DMS114 treated with DMSO at 0.1 percent for 48 hours (cell line): ENCODE data around the gene FOXP2.

Source experiments
- DNase-seq: peaks from one replicate; lab custom pipeline; 2025; ENCODE audit not compliant: unreplicated experiment; lab: John Stamatoyannopoulos, UW

Gene FOXP2

GRCh38 chr7:114650491-114650890, 235.9 kb downstream of the FOXP2 start:
- no peak for DNase-seq

GRCh38 chr7:114652041-114652440, 237.4 kb downstream of the FOXP2 start:
- DNase-seq, result no peak

DNA sequence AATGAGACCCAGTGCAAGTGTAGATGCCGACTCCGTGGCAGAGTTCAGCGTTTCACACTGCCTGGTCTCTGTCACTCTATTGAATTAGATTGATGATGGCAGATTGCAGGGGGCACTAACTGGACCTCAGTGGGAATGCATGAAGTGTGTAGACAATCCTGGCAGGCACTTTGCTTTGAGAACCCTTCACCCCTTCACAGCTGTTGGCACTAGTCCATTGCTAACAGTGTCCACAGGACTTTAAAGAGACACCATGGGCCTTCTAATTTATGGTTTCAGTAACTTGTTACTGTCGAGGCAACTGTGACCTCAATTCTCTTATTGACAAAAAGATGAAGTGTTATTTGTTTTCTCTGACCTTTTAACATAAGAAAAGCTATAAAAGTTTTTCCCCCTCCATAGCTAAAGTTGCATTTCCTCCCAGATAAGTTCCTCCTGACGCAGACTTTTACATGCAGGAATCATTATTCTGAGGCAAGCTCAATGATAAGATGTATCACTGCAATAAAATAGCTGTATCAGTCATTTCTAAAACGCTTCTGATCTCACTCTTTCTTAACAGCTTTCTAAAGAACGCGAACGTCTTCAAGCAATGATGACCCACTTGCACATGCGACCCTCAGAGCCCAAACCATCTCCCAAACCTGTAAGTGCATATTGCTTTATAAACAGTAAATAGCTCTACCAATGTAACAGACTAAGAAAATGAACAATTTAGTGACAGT, 238.9 kb downstream of the FOXP2 start:
- DNase-seq, result no peak

GRCh38 chr7:114656466-114656865, 241.9 kb downstream of the FOXP2 start:
- DNase-seq, result no peak

- DNase-seq, result no peak
Observed at GRCh38 chr7:114657279-114657678, 242.7 kb downstream of the FOXP2 start.

DNA sequence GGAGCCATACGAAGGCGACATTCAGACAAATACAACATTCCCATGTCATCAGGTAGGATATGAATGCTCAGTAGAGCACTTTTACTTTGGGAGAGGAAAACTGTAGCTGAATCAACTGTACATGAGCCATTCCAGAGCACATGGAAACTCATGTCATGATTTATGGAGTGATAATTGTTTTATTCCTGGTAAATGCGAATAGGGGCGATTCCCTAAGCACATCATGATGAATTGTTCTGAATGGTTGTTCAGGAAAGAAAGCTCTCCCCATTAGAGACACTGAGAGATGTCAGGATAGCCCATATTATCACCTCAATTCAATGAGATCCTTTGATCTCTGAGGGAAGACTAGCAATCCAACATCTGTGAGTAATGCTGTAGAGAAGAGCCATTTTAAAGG, 243.6 kb downstream of the FOXP2 start:
- DNase-seq, result no peak

DNA sequence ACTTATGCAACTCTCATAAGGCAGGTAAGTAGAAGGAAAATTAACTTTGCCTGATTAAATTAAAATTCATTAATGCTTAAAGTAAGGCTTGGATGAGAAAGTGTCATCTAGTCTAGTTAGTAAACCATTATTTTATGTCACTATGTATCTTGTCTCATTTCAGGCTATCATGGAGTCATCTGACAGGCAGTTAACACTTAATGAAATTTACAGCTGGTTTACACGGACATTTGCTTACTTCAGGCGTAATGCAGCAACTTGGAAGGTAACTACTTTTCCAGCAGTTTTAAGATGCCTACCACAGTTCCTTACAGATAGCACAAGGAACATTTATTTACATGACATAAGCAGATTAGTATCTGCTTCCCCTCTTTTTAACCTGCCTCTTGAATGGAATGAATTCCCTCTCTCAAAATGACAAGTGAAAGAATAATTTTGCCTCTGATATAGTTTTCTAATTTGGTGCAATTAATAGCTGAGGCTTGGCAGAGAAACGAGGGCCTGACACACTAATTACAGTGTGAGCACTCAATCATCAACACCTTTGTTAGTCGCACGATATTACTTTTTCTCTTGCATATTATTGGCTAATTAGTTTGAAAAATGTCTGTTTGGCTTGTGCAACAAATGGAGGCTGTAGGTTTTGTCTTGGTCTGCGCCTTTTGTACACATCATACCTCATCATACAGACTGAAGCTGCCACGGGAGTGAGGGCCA, 245.0 kb downstream of the FOXP2 start:
- no peak for DNase-seq

GRCh38 chr7:114660126-114660486, 245.5 kb downstream of the FOXP2 start:
- no peak for DNase-seq

GRCh38 chr7:114660753-114661152, 246.1 kb downstream of the FOXP2 start:
- no peak for DNase-seq

GRCh38 chr7:114662002-114662677, 247.5 kb downstream of the FOXP2 start:
- no peak for DNase-seq

- DNase-seq, result no peak
Observed at GRCh38 chr7:114663502-114663901, 248.9 kb downstream of the FOXP2 start.

- no peak for DNase-seq
Observed at GRCh38 chr7:114670676-114671075, 256.1 kb downstream of the FOXP2 start.

DNA sequence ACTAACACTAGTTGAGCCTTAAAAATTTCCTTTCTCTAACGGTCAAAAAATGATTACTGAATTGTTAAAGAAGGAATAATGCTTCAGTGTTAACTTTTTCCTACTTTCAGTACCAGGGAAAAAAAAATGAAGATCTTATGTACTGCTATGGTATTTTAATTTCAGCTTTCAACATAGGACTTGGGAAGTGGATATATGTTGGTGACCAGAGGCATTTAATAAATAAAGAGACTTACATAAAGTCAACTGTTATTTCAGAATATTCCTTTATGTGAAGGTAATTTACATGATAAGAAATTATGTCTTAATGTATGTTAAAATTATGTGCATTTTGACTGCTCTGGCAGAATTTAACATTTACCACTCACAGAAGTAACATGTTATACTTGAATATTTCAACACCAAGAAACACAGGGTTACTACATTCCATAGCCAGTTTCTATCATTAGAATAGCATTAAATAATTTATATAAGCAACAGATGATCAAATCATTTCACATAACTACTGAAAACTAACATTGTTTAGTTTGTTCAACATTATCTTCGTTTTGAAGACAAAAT, 257.0 kb downstream of the FOXP2 start:
- no peak for DNase-seq

GRCh38 chr7:114678116-114678515, 263.5 kb downstream of the FOXP2 start:
- DNase-seq, result no peak

DNA sequence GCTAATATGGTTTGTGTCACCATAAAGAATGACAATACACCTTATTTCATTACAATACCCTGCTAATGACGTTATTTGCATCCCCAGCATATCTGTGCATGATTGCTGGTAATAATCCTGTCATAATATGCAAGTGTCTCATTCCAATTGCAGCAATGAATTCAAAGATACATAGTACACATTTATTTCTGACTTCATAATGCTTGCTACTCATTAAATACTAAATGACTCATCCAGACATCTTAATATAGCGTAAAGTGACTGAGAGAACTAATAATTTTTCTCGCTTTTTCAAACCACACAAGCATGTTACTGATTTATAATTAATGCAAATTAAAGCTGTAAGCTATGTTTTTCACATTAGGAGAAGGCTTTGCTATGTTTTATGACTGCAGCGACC, 272.6 kb downstream of the FOXP2 start:
- DNase-seq, result no peak

DNA sequence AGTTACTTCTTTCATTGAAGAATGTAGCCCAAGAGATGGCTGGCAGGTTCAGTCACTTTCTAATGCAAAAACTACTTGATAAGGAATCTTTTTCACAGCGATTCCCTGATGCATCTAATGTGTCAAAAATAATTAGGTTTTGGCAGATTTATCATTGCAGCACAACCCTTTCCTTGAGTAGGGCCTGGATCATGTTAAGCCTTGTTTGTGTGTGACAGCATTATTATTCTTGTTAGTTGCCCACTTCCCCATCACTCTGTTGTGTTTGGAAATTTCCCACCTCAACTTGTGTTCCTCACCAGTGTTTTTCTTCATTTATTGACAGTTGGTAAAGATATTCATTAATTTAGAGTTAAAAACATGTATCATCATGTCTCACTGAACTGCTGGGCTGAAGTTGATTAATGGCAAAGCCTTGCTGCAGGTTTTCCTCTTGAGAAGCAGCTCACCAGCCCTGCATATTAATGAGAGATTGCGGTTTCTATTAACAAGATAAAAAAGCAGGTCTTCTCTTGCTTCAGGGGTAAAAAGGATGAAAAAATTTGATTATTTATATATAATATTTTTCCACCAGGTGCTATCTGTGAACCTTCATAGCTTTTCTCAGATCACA, 273.9 kb downstream of the FOXP2 start:
- no peak for DNase-seq

DNA sequence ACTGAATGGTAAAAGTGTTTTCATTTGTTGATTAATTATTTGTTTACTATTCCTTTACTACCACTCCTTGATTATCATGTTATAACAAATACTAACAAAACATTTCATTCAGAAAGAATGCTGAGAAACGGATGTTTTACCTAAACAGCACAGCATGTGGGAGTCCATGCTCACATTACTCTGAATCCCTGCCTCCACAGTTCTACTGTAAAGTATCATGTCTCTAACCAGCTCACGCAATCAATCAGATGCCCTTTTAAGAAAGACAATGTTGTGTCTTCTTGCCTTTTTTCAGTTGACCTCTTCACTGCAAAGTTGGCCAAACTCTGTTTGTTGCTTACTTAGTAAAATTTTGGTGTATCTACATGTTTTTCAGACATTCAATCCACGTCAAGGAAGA, 274.8 kb downstream of the FOXP2 start:
- no peak for DNase-seq

GRCh38 chr7:114691605-114692004, 277.0 kb downstream of the FOXP2 start:
- DNase-seq, result no peak

DNA sequence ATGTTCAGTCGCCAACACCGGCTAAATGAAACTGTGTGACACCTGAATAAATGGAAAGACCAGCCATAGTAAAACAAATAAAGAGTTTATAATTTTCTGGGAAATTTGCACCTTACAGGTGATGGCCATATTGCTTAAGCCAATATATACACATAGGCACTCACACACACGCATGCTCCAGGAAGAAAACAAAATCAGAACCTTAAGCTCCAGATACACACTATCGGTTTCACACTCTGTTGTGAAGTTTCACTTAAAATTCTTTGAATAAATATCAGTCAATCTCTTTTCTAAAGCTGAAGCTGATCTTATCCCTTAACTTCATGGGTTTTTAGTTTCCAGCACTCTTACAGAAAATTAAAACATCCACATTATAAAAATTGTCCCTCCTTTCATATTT, 280.6 kb downstream of the FOXP2 start:
- DNase-seq, result no peak

DNA sequence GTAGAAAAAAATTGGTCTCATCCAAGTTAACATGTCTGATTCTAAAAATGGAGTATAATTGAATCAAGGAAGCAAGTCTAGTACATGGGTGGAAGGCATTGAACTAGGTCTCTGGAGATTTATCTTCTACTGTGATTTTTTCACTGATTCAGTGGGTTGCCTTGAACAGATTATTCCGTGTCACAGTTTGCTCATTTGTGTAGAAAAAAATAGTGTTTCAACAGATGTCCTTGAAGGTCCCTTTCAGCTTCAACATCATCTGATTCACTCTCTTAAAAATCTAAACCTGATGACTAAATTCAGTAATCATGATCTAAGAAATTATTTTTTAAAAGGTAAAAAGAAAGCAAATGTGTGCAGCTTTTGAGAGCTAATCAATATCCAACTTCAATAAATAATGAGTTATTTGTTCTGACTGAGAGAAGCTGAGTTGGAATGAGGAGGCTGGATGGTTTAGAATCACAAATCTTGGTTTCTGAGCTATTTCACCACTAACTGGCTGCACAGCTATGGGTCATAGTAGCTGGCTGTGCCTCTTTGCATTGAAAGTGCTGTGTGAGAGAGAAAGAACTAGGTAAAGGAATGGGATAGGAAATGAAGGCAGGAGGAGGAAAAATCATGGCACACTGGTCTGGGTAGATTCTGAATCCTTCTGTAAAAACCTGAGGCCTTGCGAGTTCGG, 285.8 kb downstream of the FOXP2 start:
- DNase-seq, result no peak

DNA sequence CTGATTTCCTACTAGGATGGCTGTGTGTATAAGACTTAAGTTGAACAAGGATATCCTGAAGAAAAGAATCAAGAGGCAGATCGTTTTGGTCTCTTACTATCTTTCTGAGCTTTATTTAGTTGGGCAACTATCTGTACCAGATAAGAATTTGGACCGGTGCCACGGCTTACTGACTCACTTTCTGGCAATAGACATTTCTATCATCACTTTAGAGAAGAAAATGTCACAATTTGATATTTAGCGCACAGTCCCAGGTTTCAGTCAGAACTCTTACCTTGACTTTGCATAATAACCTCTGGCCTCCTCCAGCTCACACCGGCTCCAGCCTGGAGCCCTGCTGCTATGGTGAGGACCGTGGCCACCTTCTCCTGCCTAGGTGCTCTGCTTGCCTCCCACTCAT, 289.1 kb downstream of the FOXP2 start:
- DNase-seq, result no peak
